HG02759 (cell line): ENCODE data around the gene ACKR1.
A peak's percentile ranks its signal among the peaks of the same experiment; 100 is the strongest.

Experiments
- ATAC-seq: cut with Tn5 transposase; IDR thresholded peaks from one replicate; pipeline ENCODE4 v1.9.1; 2021; ENCODE audit warnings: mild to moderate bottlenecking, moderate library complexity; ENCODE audit not compliant: unreplicated experiment

Gene ACKR1

GRCh38 chr1:159204161-159205141 lies at the start of gene ACKR1:
Gene ACKR1, plus strand, starts transcription at chr1:159204875. Its CDS starts 85 bp downstream, at chr1:159204960.
- ATAC-seq = no peak

- peak; percentile 94 for ATAC-seq
Observed at GRCh38 chr1:159161001-159161718, 43.5 kb upstream of the ACKR1 start.

- no peak for ATAC-seq
Observed at GRCh38 chr1:159161719-159162026, 43.0 kb upstream of the ACKR1 start.

GRCh38 chr1:159162516-159163265 lies 42.0 kb upstream of the ACKR1 start:
- ATAC-seq = no peak

GRCh38 chr1:159163614-159164228 lies 41.0 kb upstream of the ACKR1 start:
- ATAC-seq = no peak

GRCh38 chr1:159168043-159168442 lies 36.6 kb upstream of the ACKR1 start:
- no peak for ATAC-seq

- no peak for ATAC-seq
Observed at GRCh38 chr1:159170639-159171038, 34.0 kb upstream of the ACKR1 start.

- ATAC-seq = no peak
Observed at GRCh38 chr1:159171254-159171687, 33.4 kb upstream of the ACKR1 start, which contains the start of gene CADM3. Gene CADM3, plus strand, starts transcription at chr1:159171615. Its CDS starts 151 bp downstream, at chr1:159171766.

GRCh38 chr1:159171688-159172501 lies 32.8 kb upstream of the ACKR1 start:
- no peak for ATAC-seq

GRCh38 chr1:159172614-159173291 lies 31.9 kb upstream of the ACKR1 start:
- ATAC-seq = no peak

- ATAC-seq = no peak
Observed at GRCh38 chr1:159173320-159173719, 31.4 kb upstream of the ACKR1 start.

- no peak for ATAC-seq
Observed at GRCh38 chr1:159175571-159175970, 29.1 kb upstream of the ACKR1 start.

- no peak for ATAC-seq
Observed at GRCh38 chr1:159177272-159177907, 27.3 kb upstream of the ACKR1 start.

GRCh38 chr1:159179906-159180305 lies 24.8 kb upstream of the ACKR1 start:
- no peak for ATAC-seq

- no peak for ATAC-seq
Observed at GRCh38 chr1:159180516-159180915, 24.2 kb upstream of the ACKR1 start.

GRCh38 chr1:159181328-159182024 lies 23.2 kb upstream of the ACKR1 start:
- ATAC-seq = no peak

GRCh38 chr1:159184201-159184600 lies 20.5 kb upstream of the ACKR1 start:
- no peak for ATAC-seq

- no peak for ATAC-seq
Observed at GRCh38 chr1:159185121-159185520, 19.6 kb upstream of the ACKR1 start.
